ENCODE results near the gene LALBA. TPM values are rescaled to one million over a fixed set of nuclear protein-coding genes. Genes with fewer than 3 reads are reported as not detected.

Gene LALBA
- total RNA-seq (2013), result not detected
- polyA plus RNA-seq (not detected), polyA minus RNA-seq (not detected in 2 replicates), total RNA-seq (0 to 0.46 (median 0) reads per million in 11 experiments)

DNA sequence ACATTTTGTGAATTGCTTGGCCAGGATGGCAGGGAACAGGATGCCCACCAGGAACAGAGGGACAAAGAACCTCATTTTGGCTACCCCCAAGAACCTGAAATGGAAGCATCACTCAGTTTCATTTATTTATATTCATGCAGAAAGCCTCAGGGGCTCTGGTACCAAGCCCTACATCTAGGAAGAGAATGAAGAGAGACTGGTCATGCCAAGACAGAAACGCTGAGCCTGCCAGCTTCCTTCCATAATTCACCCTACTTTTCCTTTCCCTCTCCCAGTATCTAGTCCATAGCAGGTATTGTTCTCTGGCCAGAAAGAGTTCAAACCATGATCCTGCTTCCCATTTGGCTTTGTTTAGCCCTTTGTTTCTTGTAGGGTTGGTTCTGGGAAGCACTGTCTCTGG, at the start of gene LALBA:
Gene LALBA, minus strand, starts transcription at position 101 of the 400 bp plus-strand sequence. Its CDS starts 26 bp downstream, at position 75.
- Histone ChIP-seq H3K79me2 (ENCODE audit: insufficient read depth, low read length) (no peaks in the 10 kb centered on the region), H3K9ac (ENCODE audit: insufficient read depth, low read length, poor library complexity, severe bottlenecking) (no peak within 1 kb of the TSS), H3K4me1 (ENCODE audit: control insufficient read depth in 1 of 2, insufficient read depth in 2 of 2, low read length in 2 of 2) (no peaks in the 10 kb centered on the region), H3K4me3 (replicated peaks in 1 of 3; ENCODE audit: low read depth in 2 of 3, low read length in 3 of 3) (no peak within 1 kb of the TSS), H3K9me3 (replicated peaks in 1 of 2; ENCODE audit: control insufficient read depth in 1 of 2, insufficient read depth in 1 of 2, low read length in 2 of 2) (no peaks in the 10 kb centered on the region), H3K27ac (ENCODE audit: low read depth in 1 of 2, low read length in 2 of 2) (no peak within 1 kb of the TSS), H2AFZ (ENCODE audit: insufficient read depth, low read depth, low read length, poor library complexity, severe bottlenecking) (no peak within 1 kb of the TSS), H3K36me3 (replicated peaks in 1 of 2; ENCODE audit: control insufficient read depth in 1 of 2, insufficient read depth in 2 of 2, low read length in 2 of 2) (no peaks in the 10 kb centered on the region), H3K4me2 (replicated peaks; ENCODE audit: extremely low read depth, low read length, poor library complexity, severe bottlenecking) (no peak within 1 kb of the TSS), H4K20me1 (ENCODE audit: insufficient read depth, low read length) (no peaks in the 10 kb centered on the region), H3K27me3 (ENCODE audit: control insufficient read depth in 2 of 2, insufficient read depth in 2 of 2, low read length in 2 of 2) (peaks cover 0 to 2% of the 10 kb centered on the region in 2 donors)
- DNase-seq, result no peak
- H3K27me3 Mint-ChIP-seq (ENCODE audit: low read depth in 3 of 3), result peaks cover 4 to 12% (median 7%) of the 10 kb centered on the region in 3 donors
- TF ChIP-seq CTCF (IDR thresholded peaks at IDR 0.05), result no peak
- H3K4me3 Mint-ChIP-seq, result no peak within 1 kb of the TSS
- H3K36me3 Mint-ChIP-seq, result no peaks in the 10 kb centered on the region
- peaks cover 2% of the 10 kb centered on the region for H3K4me1 Mint-ChIP-seq
- H3K27ac Mint-ChIP-seq, result no peak within 1 kb of the TSS
- H3K9me3 Mint-ChIP-seq, result peaks cover 0 to 3% (median 0%) of the 10 kb centered on the region in 7 donors
- WGBS (ENCODE audit: insufficient coverage), result 100% methylated on average over 1 of the region's 1 CpG
- intact Hi-C loops (cut with micrococcal nuclease), result no loop called here

DNA sequence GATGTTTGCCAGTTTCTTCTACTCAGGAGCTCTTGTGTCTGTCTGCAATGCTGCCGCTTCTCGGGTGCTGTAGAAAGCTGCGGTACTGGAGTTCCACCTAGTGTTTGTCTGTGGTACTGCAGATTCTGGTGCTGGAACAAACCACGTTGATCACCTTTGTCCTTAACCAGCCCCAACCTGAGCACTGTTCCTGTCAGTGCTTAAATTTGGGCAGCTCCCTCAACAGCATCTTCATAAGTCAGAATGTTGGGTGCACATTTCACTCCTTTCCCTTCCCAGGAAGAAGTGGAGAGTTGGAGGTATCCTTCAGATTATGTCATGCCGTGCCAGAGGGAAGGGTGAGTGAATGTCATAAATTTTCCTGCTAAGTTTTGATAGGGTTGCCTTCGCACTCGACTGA, 48.7 kb upstream of the LALBA start:
- 21% methylated on average over 2 of the region's 7 CpGs for WGBS (ENCODE audit: insufficient coverage)
- Histone ChIP-seq H3K79me2 (ENCODE audit: insufficient read depth, low read length) (no peaks in the 10 kb centered on the region), H2AFZ (ENCODE audit: insufficient read depth, low read depth, low read length, poor library complexity, severe bottlenecking) (no peak overlapping the region), H3K4me1 (ENCODE audit: control insufficient read depth in 1 of 2, insufficient read depth in 2 of 2, low read length in 2 of 2) (no peaks in the 10 kb centered on the region), H3K9me3 (replicated peaks in 1 of 2; ENCODE audit: control insufficient read depth in 1 of 2, insufficient read depth in 1 of 2, low read length in 2 of 2) (peaks cover 3 to 6% of the 10 kb centered on the region in 2 donors), H3K36me3 (replicated peaks in 1 of 2; ENCODE audit: control insufficient read depth in 1 of 2, insufficient read depth in 2 of 2, low read length in 2 of 2) (no peaks in the 10 kb centered on the region), H3K9ac (ENCODE audit: insufficient read depth, low read length, poor library complexity, severe bottlenecking) (no peak overlapping the region), H3K4me2 (replicated peaks; ENCODE audit: extremely low read depth, low read length, poor library complexity, severe bottlenecking) (no peak overlapping the region), H4K20me1 (ENCODE audit: insufficient read depth, low read length) (no peaks in the 10 kb centered on the region), H3K27me3 (ENCODE audit: control insufficient read depth in 2 of 2, insufficient read depth in 2 of 2, low read length in 2 of 2) (no peaks in the 10 kb centered on the region), H3K27ac (ENCODE audit: low read depth in 1 of 2, low read length in 2 of 2) (no peak overlapping the region), H3K4me3 (replicated peaks in 1 of 3; ENCODE audit: low read depth in 2 of 3, low read length in 3 of 3) (no peak overlapping the region)
- Mint-ChIP-seq H3K27ac (no peak overlapping the region), H3K27me3 (ENCODE audit: low read depth in 3 of 3) (peaks cover 5 to 18% (median 17%) of the 10 kb centered on the region in 3 donors), H3K4me3 (no peak overlapping the region), H3K36me3 (no peaks in the 10 kb centered on the region), H3K9me3 (peaks cover 0 to 20% (median 12%) of the 10 kb centered on the region in 7 donors), H3K4me1 (no peaks in the 10 kb centered on the region)
- peak; percentile 44 to 59 (median 58) for DNase-seq
- intact Hi-C loops (cut with micrococcal nuclease), result no loop called here
- TF ChIP-seq CTCF (IDR thresholded peaks at IDR 0.05), result peak; percentile 98

Measured in CD14-positive monocyte (primary cell).